Kidney (tissue), 14 donors: Measurements from ENCODE around the gene TSNAXIP1. TPM values are rescaled to one million over a fixed set of nuclear protein-coding genes. Genes with fewer than 3 reads are reported as not detected.

Experiments used
- DNase-seq, 5 donors: peaks; one replicate each; pipeline ENCODE4 v3.0.0-alpha.2; 2013 to 2020
- FAIRE-seq: peaks from 2 replicates; lab custom pipeline; 2012; peaks lifted over from hg19 to GRCh38; lab: Jason Lieb, UNC
- H3K27ac ChIP-seq, 2 donors: one replicate each; pipeline ENCODE4 v1.7.0; 2013; ENCODE audit warnings: low read depth in 2 of 2, low read length in 2 of 2, inconsistent platforms in 1 of 2
- H3K27me3 ChIP-seq: one replicate; pipeline ENCODE4 v1.7.1; 2013; ENCODE audit warnings: low read length, inconsistent platforms; ENCODE audit not compliant: control insufficient read depth, insufficient read depth
- H3K36me3 ChIP-seq, 3 donors: one replicate each; pipeline versions ENCODE4 v1.7.0 to v1.7.1; 2013; ENCODE audit warnings: low read length in 3 of 3, control low read depth in 1 of 3, inconsistent platforms in 1 of 3; ENCODE audit not compliant: insufficient read depth in 3 of 3, control insufficient read depth in 2 of 3
- H3K4me1 ChIP-seq, 3 donors: one replicate each; pipeline versions ENCODE4 v1.7.0 to v1.7.1; 2013; ENCODE audit warnings: low read length in 3 of 3, inconsistent platforms in 1 of 3, low read depth in 1 of 3; ENCODE audit not compliant: control insufficient read depth in 2 of 3, insufficient read depth in 2 of 3
- H3K4me3 ChIP-seq, 3 donors: one replicate each; pipeline versions ENCODE4 v1.7.0 to v1.8.1; 2013; ENCODE audit warnings: low read length in 3 of 3, control low read depth in 1 of 3, inconsistent platforms in 1 of 3
- H3K9ac ChIP-seq, 3 donors: one replicate each; pipeline versions ENCODE4 v1.7.0 to v1.7.1; 2013; ENCODE audit warnings: low read length in 3 of 3, control low read depth in 1 of 3, inconsistent platforms in 1 of 3
- H3K9me3 ChIP-seq, 3 donors: one replicate each; pipeline versions ENCODE4 v1.7.0 to v1.7.1; 2013; ENCODE audit warnings: low read length in 3 of 3, control low read depth in 1 of 3, inconsistent platforms in 1 of 3; ENCODE audit not compliant: control insufficient read depth in 2 of 3, insufficient read depth in 1 of 3
- intact Hi-C: fragments of 100-400 bp; cut with DNase I; formaldehyde crosslinking; loops from one replicate; pipeline ENCODE4 v1.11.1; 2022
- polyA plus RNA-seq: library from polyadenylated mRNA; stranded (reverse); fragments of 350-450 nt; fragmentation: Illumina TruSeq; extraction: RNeasy Lipid Tissue Mini Kit (QIAGEN cat#74804); gene quantifications from one replicate; pipeline ENCODE4 v1.2.3, GENCODE V29; 2014; ENCODE audit warnings: low read depth, low replicate concordance; ENCODE audit not compliant: insufficient read depth
- total RNA-seq: library from RNA; stranded (reverse); fragmentation: NEBNext Ultra II Directional; extraction: Animal tissue kit (Norgen Biotek cat#: 25700); gene quantifications from one replicate; pipeline ENCODE4 v1.2.1, GENCODE V29; 2021
- TF ChIP-seq, protein P1 (sequence below): IDR thresholded peaks from 3 replicates; pipeline ENCODE4 v1.5.1; 2012; ENCODE audit warnings: mild to moderate bottlenecking, moderate library complexity, borderline replicate concordance; ENCODE audit not compliant: insufficient read depth; ENCODE audit errors: extremely low read depth
- donor health status: control.
- donor health status: control.
- donor health status: control.
- donor health status: control.
- donor health status: control.
- donor health status: DM: yes; HTN: yes; CAD: no.
- donor health status: Normal renal cell carcinoma (clear cell type).

TSNAXIP1 gene
- total and polyA plus RNA-seq, 2 donors from 2014 or later, result 2.8 to 3.9 TPM

DNA sequence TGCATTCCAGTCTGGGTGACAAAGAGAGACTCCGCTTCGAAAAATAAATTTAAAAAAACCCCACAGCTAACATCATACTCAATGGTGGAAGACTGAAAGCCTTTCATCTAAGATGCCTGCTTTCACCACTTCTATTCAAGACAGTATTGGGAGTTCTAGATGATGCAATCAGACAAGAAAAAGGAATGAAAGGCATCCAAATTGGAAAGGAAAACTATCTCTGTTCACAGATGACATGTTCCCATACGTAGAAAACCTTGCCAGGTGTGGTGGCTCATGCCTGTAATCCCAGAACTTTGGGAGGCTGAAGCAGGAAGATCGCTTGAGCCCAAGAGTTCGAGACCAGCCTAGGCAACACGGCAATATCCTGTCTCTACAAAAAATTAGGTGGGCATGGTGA lies 31.4 kb upstream of the TSNAXIP1 start:
- TF ChIP-seq, protein P1, sequence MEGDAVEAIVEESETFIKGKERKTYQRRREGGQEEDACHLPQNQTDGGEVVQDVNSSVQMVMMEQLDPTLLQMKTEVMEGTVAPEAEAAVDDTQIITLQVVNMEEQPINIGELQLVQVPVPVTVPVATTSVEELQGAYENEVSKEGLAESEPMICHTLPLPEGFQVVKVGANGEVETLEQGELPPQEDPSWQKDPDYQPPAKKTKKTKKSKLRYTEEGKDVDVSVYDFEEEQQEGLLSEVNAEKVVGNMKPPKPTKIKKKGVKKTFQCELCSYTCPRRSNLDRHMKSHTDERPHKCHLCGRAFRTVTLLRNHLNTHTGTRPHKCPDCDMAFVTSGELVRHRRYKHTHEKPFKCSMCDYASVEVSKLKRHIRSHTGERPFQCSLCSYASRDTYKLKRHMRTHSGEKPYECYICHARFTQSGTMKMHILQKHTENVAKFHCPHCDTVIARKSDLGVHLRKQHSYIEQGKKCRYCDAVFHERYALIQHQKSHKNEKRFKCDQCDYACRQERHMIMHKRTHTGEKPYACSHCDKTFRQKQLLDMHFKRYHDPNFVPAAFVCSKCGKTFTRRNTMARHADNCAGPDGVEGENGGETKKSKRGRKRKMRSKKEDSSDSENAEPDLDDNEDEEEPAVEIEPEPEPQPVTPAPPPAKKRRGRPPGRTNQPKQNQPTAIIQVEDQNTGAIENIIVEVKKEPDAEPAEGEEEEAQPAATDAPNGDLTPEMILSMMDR, result no peak
- FAIRE-seq, result no peak
- no peak overlapping the region for H3K9ac ChIP-seq
- DNase-seq, result no peak
- no peak overlapping the region for H3K4me3 ChIP-seq
- H3K4me1 ChIP-seq, result peaks cover 0 to 19% (median 18%) of the 10 kb centered on the region in 3 donors
- H3K27ac ChIP-seq, result no peak overlapping the region
- H3K9me3 ChIP-seq, result no peaks in the 10 kb centered on the region
- H3K27me3 ChIP-seq, result no peaks in the 10 kb centered on the region
- intact Hi-C loops, result no loop called here
- H3K36me3 ChIP-seq, result peaks cover 0 to 4% (median 2%) of the 10 kb centered on the region in 3 donors

DNA sequence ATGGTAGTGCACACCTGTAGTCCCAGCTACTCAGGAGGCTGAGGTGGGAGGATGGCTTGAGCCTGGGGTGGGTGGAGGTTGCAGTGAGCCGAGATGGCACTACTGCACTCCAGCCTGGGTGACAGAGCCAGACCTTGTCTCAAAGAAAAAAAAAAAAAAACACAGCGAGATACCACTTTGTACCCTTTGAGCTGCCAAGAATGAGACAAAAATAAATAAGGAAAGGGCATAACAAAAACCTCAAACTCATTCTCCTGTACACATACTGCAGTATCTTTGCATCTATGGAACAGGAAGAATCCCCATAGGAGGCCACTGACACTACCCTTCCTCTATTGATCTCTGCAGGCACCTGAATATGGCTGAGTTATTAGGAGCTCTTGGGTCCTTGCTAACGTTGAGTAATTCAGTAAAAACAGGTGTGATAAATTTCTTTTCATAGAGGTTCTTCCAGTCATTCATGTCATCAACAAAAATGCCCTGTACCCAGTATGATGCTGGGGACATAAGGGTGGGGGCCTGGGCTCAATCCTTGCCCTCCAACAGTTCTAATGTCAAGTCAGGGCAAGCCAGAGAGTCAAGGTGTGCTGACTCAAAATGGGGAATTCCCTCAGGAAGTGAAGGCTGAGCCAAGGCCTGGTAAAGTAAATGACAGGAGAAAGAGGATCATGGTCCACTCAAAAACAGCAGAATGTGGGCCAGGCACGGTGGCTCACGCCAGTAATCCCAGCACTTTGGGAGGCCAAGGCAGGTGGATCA lies 27.3 kb upstream of the TSNAXIP1 start:
- H3K36me3 ChIP-seq, result peaks cover 0 to 4% (median 0%) of the 10 kb centered on the region in 3 donors
- TF ChIP-seq, protein P1, result no peak
- H3K9me3 ChIP-seq, result no peaks in the 10 kb centered on the region
- peaks cover 0 to 3% (median 0%) of the 10 kb centered on the region in 3 donors for H3K4me1 ChIP-seq
- no peaks in the 10 kb centered on the region for H3K27me3 ChIP-seq
- H3K27ac ChIP-seq, result no peak overlapping the region
- FAIRE-seq (no peak), DNase-seq (no peak)
- H3K4me3 ChIP-seq, result no peak overlapping the region
- no peak overlapping the region for H3K9ac ChIP-seq
- intact Hi-C loops, result no loop called here

DNA sequence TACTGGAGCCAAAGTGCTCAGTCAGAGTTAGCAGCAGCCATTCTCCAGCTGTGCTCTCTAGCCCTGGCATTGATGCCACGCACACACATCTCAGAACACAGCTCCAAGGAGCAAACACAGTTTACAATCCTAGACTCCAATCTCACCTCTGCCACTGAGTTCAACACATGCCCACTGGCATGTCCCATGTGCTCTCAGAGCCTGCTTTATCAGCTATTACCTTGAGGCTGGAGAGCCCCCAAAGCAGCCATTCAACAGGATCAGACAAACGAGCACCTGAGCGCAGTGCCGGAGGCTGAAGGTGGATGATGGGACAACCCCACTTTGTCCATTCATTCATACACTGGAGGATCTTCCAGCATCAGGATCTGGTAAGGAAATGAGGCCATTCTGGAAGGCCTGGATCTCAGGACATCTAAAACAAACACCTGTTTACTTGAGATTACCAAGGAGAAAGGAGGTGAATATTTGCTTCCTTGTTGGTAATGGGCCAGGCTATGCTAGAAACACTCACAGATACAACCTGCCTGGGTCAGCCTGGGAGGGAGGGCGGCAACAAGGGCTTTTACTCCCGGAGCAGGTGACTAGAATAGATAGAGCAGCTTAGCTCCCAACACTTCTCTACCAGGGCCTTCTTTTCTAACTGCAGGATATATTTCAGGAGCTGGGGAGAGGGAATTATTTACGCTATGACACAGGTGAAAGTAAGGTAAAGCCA lies 25.7 kb upstream of the TSNAXIP1 start:
- H3K27me3 ChIP-seq, result no peaks in the 10 kb centered on the region
- intact Hi-C loops, result no loop called here
- DNase-seq (no peak), FAIRE-seq (no peak)
- H3K27ac ChIP-seq, result no peak overlapping the region
- TF ChIP-seq, protein P1, result no peak
- no peaks in the 10 kb centered on the region for H3K9me3 ChIP-seq
- no peak overlapping the region for H3K9ac ChIP-seq
- H3K36me3 ChIP-seq, result peaks cover 0 to 4% (median 0%) of the 10 kb centered on the region in 3 donors
- no peak overlapping the region for H3K4me3 ChIP-seq
- no peaks in the 10 kb centered on the region for H3K4me1 ChIP-seq
